ENCODE measurements around the gene HAUS5.

Gene HAUS5

DNA sequence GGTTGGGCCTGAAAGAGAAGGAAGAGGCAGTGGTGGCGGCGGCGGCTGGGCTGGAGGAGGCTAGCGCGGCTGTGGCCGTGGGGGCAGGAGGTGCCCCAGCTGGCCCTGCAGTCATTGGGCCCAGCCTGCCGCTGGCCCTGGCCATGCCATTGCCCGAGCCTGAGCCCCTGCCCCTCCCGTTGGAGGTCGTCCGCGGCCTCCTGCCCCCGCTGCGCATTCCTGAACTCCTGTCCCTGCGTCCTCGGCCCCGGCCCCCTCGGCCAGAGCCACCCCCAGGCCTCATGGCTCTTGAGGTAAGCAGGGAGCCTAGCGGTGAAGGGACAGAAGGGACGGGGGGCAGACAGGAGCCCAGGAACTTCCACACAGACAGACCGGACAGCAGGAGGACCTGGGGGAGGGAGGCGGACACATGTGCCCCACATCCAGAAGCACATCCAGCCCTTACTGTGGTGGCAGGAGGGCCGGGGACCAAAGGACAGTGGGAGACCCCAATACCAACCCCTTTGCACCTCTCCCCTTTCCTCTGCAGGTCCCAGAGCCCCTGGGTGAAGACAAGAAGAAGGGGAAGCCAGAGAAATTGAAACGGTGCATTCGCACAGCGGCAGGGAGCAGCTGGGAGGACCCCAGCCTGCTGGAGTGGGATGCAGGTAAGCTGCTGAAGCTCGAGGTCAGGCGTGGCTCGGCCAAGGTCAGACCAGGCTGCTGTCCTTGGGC is 21.3 kb downstream of the HAUS5 start:
- TF ChIP-seq, protein P1, sequence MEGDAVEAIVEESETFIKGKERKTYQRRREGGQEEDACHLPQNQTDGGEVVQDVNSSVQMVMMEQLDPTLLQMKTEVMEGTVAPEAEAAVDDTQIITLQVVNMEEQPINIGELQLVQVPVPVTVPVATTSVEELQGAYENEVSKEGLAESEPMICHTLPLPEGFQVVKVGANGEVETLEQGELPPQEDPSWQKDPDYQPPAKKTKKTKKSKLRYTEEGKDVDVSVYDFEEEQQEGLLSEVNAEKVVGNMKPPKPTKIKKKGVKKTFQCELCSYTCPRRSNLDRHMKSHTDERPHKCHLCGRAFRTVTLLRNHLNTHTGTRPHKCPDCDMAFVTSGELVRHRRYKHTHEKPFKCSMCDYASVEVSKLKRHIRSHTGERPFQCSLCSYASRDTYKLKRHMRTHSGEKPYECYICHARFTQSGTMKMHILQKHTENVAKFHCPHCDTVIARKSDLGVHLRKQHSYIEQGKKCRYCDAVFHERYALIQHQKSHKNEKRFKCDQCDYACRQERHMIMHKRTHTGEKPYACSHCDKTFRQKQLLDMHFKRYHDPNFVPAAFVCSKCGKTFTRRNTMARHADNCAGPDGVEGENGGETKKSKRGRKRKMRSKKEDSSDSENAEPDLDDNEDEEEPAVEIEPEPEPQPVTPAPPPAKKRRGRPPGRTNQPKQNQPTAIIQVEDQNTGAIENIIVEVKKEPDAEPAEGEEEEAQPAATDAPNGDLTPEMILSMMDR (conservative IDR thresholded peaks at IDR 0.05; ENCODE audit: low read length), result no peak
- DNase-seq (ENCODE audit: low read depth), result no peak
- H3K4me3 ChIP-seq (ENCODE audit: low read length), result no peak overlapping the region

DNA sequence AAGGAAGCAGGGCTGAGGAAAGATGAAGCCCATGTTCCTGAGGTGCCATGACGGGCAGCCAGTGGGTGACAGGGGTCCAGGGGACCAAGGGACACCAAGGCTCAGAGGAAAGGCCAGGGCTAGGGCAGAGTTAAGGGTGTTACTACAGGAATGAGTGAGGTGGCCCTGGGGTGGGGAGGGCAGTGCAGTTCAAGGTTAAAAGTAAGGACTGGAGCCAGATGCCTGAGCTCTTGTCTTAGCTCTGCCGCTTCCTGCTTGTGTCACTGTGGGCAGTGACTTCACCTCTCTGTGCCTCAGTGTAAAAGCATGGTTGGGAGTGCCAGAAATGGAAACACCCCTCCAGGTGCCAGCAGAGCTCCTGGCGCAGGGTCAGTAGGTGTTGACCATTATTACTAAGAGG is 24.1 kb downstream of the HAUS5 start:
- no peak overlapping the region for H3K4me3 ChIP-seq (ENCODE audit: low read length)
- TF ChIP-seq, protein P1 (conservative IDR thresholded peaks at IDR 0.05; ENCODE audit: low read length), result no peak
- DNase-seq (ENCODE audit: low read depth), result no peak

DNA sequence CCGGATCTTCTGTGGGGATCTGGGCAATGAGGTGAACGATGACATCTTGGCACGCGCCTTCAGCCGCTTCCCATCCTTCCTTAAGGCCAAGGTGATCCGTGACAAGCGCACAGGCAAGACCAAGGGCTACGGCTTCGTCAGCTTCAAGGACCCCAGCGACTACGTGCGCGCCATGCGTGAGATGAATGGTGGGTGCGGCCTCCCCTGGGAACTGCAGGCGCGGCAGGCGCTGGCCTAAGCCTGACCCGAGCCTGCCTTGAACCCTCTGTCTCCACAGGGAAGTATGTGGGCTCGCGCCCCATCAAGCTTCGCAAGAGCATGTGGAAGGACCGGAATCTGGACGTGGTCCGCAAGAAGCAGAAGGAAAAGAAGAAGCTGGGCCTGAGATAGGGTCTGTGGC is 24.6 kb downstream of the HAUS5 start:
- DNase-seq (ENCODE audit: low read depth), result no peak
- TF ChIP-seq, protein P1 (conservative IDR thresholded peaks at IDR 0.05; ENCODE audit: low read length), result no peak
- no peak overlapping the region for H3K4me3 ChIP-seq (ENCODE audit: low read length)

DNA sequence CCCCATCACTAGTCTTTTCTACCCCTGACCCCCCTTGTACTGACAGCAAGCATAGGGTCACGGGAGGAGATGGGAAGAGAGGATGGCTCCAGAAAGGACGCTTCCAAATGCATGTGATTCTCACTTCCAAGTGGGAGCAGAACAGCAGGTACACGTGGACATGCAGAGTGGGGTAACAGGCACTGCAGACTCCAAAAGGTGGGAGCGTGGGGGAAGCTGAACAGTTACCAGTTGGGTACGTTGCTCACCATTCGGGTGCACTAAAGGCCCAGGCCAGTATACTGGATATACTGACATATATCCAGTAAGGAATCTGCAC is 26.7 kb downstream of the HAUS5 start:
- TF ChIP-seq, protein P1 (conservative IDR thresholded peaks at IDR 0.05; ENCODE audit: low read length), result no peak
- DNase-seq (ENCODE audit: low read depth), result no peak
- no peak overlapping the region for H3K4me3 ChIP-seq (ENCODE audit: low read length)

DNA sequence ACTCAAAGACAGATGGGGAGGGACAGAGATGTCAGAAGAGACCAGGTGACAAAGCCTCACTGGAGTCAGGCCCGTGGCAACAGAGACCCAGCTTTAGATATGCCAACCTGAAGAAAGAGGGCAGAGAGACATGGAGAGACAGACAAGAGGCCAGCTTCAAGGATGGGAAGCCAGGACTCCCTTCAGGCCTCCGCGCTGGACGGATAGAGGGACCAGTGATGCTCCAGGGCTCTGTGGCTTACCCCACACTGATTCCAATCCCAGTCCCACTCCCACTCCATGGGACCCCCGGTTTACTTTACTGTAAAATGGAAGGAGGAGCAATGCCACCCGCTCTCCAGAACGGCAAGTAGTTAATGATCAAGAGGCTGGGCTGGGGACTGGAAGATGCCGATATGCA is 27.3 kb downstream of the HAUS5 start:
- no peak overlapping the region for H3K4me3 ChIP-seq (ENCODE audit: low read length)
- TF ChIP-seq, protein P1 (conservative IDR thresholded peaks at IDR 0.05; ENCODE audit: low read length), result no peak
- no peak for DNase-seq (ENCODE audit: low read depth)

DNA sequence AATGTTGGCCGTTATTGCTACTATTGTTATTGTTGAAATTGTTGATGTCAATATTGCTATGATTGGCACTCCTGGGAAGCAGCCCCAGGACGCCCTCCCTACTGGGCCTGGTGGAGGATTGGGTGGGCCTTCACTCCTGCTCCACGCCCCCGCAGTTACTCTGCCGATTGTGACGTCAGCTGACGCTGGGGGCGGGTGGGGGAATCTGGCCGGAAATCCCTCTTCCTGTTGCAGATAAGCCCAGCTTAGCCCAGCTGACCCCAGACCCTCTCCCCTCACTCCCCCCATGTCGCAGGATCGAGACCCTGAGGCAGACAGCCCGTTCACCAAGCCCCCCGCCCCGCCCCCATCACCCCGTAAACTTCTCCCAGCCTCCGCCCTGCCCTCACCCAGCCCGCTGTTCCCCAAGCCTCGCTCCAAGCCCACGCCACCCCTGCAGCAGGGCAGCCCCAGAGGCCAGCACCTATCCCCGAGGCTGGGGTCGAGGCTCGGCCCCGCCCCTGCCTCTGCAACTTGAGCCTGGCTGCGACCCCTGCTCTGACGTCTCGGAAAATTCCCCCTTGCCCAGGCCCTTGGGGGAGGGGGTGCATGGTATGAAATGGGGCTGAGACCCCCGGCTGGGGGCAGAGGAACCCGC is 29.1 kb downstream of the HAUS5 start, which contains the start of gene ETV2:
Gene ETV2 (plus strand): TSS at position 231 of the 637 bp plus-strand sequence. CDS start 716 bp downstream, outside the sequence.
- no peak for DNase-seq (ENCODE audit: low read depth)
- TF ChIP-seq, protein P1 (conservative IDR thresholded peaks at IDR 0.05; ENCODE audit: low read length), result no peak
- no peak within 1 kb of the TSS for H3K4me3 ChIP-seq (ENCODE audit: low read length)

DNA sequence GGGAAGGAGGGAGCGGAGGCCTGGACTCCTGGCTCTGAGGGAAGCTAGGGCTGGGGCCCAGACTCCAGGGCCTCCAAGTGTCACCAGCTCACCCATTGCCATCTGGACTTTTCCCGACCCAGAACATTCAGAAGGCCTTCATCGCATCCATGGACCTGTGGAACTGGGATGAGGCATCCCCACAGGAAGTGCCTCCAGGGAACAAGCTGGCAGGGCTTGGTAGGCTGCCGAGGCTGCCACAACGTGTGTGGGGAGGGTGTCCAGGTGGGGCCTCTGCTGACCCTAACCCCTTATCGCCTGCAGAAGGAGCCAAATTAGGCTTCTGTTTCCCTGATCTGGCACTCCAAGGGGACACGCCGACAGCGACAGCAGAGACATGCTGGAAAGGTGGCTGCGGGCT is 29.8 kb downstream of the HAUS5 start:
- no peak for DNase-seq (ENCODE audit: low read depth)
- TF ChIP-seq, protein P1 (conservative IDR thresholded peaks at IDR 0.05; ENCODE audit: low read length), result no peak
- H3K4me3 ChIP-seq (ENCODE audit: low read length), result no peak overlapping the region

Measured in AG10803 (cell line).